Immature natural killer cell (primary cell): Measurements from ENCODE around the gene ROS1. TPM values are rescaled to one million over a fixed set of nuclear protein-coding genes. Genes with fewer than 3 reads are reported as not detected.

Experiments
- DNase-seq, 3 donors: peaks; one replicate each; pipeline ENCODE4 v3.0.0; 2022; ENCODE audit warnings: mixed read lengths in 1 of 3
- H3K27ac Mint-ChIP-seq, 6 donors: one replicate each; pipeline ENCODE4 v1.8.0; 2020; ENCODE audit warnings: mixed read lengths in 6 of 6, mild to moderate bottlenecking in 5 of 6, inconsistent platforms in 4 of 6, moderate library complexity in 3 of 6
- H3K27me3 Mint-ChIP-seq, 3 donors: one replicate each; pipeline ENCODE4 v1.8.0; 2020 to 2021; ENCODE audit warnings: low read depth in 3 of 3, mild to moderate bottlenecking in 3 of 3, mixed read lengths in 3 of 3, moderate library complexity in 3 of 3, inconsistent platforms in 1 of 3
- H3K36me3 Mint-ChIP-seq, 3 donors: one replicate each; pipeline ENCODE4 v1.8.0; 2020; ENCODE audit warnings: mixed read lengths in 3 of 3, inconsistent platforms in 2 of 3, mild to moderate bottlenecking in 2 of 3
- H3K4me1 Mint-ChIP-seq, 2 donors: one replicate each; pipeline ENCODE4 v1.8.0; 2020; ENCODE audit warnings: inconsistent platforms in 2 of 2, mild to moderate bottlenecking in 2 of 2, mixed read lengths in 2 of 2, moderate library complexity in 1 of 2
- H3K4me3 Mint-ChIP-seq, 5 donors: one replicate each; pipeline ENCODE4 v1.8.0; 2020; ENCODE audit warnings: mild to moderate bottlenecking in 5 of 5, mixed read lengths in 5 of 5, inconsistent platforms in 3 of 5, moderate library complexity in 3 of 5
- H3K9me3 Mint-ChIP-seq, 6 donors: one replicate each; pipeline ENCODE4 v1.8.0; 2020; ENCODE audit warnings: mild to moderate bottlenecking in 6 of 6, mixed read lengths in 6 of 6, inconsistent platforms in 4 of 6, moderate library complexity in 3 of 6
- polyA plus RNA-seq, 3 donors: library from polyadenylated mRNA; unstranded; fragments of 300-500 nt; fragmentation: Illumina TruSeq; gene quantifications; one replicate each; pipeline ENCODE4 v1.2.3, GENCODE V29; 2021

The ROS1 gene
- polyA plus RNA-seq, 3 donors from 2014 or later, result not detected

- no peak overlapping the region for H3K4me3 Mint-ChIP-seq
- H3K4me1 Mint-ChIP-seq, result no peaks in the 10 kb centered on the region
- H3K9me3 Mint-ChIP-seq, result no peaks in the 10 kb centered on the region
- DNase-seq, result no peak
- no peak overlapping the region for H3K27ac Mint-ChIP-seq
- H3K27me3 Mint-ChIP-seq, result peaks cover 3 to 12% (median 10%) of the 10 kb centered on the region in 3 donors
- no peaks in the 10 kb centered on the region for H3K36me3 Mint-ChIP-seq
These were observed 14.3 kb downstream of the ROS1 start for GRCh38 chr6:117411474-117411873.

- no peak overlapping the region for H3K27ac Mint-ChIP-seq
- peaks cover 3 to 12% (median 10%) of the 10 kb centered on the region in 3 donors for H3K27me3 Mint-ChIP-seq
- no peaks in the 10 kb centered on the region for H3K36me3 Mint-ChIP-seq
- DNase-seq, result no peak
- H3K4me3 Mint-ChIP-seq, result no peak overlapping the region
- no peaks in the 10 kb centered on the region for H3K9me3 Mint-ChIP-seq
- H3K4me1 Mint-ChIP-seq, result no peaks in the 10 kb centered on the region
These were observed 15.9 kb downstream of the ROS1 start for GRCh38 chr6:117409863-117410262.

DNA sequence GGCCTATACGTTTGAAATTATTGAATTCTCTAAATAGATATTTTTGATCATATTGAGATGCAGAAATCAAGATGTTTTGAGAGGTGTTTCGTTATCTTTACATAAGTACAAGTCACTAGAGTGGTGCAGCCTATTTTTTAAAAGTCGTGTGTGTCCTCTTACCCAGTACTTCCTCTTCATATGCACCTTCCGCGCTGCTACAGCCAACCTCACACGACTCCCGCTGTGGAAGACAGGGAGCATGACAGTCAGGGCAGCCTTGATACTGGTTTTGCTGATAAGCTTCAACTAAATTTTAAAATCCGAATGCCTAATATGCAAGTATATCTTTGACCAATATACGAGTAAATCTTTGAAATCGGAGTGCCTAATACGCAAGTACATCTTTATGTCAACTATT lies 16.3 kb downstream of the ROS1 start:
- no peaks in the 10 kb centered on the region for H3K9me3 Mint-ChIP-seq
- no peaks in the 10 kb centered on the region for H3K4me1 Mint-ChIP-seq
- H3K27me3 Mint-ChIP-seq, result peaks cover 3 to 12% (median 10%) of the 10 kb centered on the region in 3 donors
- H3K36me3 Mint-ChIP-seq, result no peaks in the 10 kb centered on the region
- no peak overlapping the region for H3K27ac Mint-ChIP-seq
- DNase-seq, result no peak
- H3K4me3 Mint-ChIP-seq, result no peak overlapping the region

- no peak for DNase-seq
- Mint-ChIP-seq H3K27me3 (peaks cover 0 to 8% (median 6%) of the 10 kb centered on the region in 3 donors), H3K4me1 (no peaks in the 10 kb centered on the region), H3K9me3 (no peaks in the 10 kb centered on the region), H3K4me3 (no peak overlapping the region), H3K36me3 (no peaks in the 10 kb centered on the region), H3K27ac (no peak overlapping the region)
These were observed 21.2 kb downstream of the ROS1 start for GRCh38 chr6:117404548-117404947.

- Mint-ChIP-seq H3K36me3 (no peaks in the 10 kb centered on the region), H3K4me1 (no peaks in the 10 kb centered on the region), H3K4me3 (no peak overlapping the region), H3K9me3 (no peaks in the 10 kb centered on the region), H3K27ac (no peak overlapping the region), H3K27me3 (peaks cover 0 to 3% (median under 1%) of the 10 kb centered on the region in 3 donors)
- no peak for DNase-seq
These were observed 23.9 kb downstream of the ROS1 start for GRCh38 chr6:117401799-117402198.

DNA sequence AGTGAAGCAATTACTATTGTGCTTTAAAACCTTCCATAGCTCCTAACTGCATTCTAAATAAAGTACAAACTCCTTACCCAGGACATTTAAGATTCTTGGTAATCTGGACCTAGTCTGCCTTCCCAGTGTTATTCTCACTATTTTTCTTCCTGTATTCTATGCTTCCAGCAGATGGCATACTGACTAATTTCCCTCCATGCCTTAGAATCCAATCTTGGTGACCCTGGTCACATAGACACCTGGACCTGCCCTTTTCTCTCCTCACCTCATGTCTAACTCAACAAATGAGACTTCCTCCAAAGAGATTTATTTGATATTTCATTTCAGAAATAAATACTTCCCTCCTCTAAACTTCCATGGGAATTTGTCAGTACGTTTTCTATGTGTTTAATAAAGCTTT lies 25.8 kb downstream of the ROS1 start:
- Mint-ChIP-seq H3K4me1 (no peaks in the 10 kb centered on the region), H3K27ac (no peak overlapping the region), H3K4me3 (no peak overlapping the region), H3K36me3 (no peaks in the 10 kb centered on the region), H3K9me3 (no peaks in the 10 kb centered on the region), H3K27me3 (peaks cover 0 to 3% (median 0%) of the 10 kb centered on the region in 3 donors)
- DNase-seq, result no peak

GRCh38 chr6:117399126-117399525 lies 26.6 kb downstream of the ROS1 start:
- Mint-ChIP-seq H3K4me3 (no peak overlapping the region), H3K9me3 (no peaks in the 10 kb centered on the region), H3K27me3 (peaks cover 0 to 6% (median 0%) of the 10 kb centered on the region in 3 donors), H3K4me1 (no peaks in the 10 kb centered on the region), H3K27ac (no peak overlapping the region), H3K36me3 (no peaks in the 10 kb centered on the region)
- no peak for DNase-seq

DNA sequence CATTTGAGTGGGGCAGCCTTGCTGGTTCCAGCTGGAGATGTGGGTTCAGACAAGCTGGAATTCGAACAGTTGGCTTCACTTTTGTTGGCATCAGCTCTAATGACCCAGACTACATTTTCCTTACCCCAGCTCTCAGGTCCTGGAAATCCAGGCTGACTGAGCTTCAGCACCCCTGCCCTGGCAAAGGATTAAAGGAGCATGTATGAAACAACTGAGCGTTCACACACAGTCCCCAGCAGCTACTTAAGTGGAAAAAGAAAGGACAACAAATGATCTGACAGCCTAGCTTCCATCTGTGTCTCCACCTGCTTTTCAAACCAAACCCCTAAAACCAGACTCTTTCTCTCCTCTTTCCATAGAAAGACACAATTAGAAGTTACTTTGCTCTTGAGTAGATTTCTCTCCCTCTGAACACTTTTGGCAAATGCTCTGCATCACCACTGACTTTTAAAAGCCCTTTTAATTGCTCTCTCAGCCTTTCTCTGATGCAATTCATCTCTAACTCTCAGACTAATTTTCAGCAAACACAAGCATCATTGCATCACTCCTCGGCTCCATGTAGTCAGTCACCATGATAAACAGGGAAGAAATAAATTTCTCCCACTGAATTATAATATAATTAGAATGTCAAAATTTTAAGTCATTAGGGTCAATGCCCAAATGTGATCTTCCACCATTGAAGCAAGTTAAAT lies 28.1 kb downstream of the ROS1 start:
- H3K36me3 Mint-ChIP-seq, result no peaks in the 10 kb centered on the region
- no peak overlapping the region for H3K27ac Mint-ChIP-seq
- H3K27me3 Mint-ChIP-seq, result peaks cover 0 to 6% (median 2%) of the 10 kb centered on the region in 3 donors
- H3K4me1 Mint-ChIP-seq, result no peaks in the 10 kb centered on the region
- no peak for DNase-seq
- no peak overlapping the region for H3K4me3 Mint-ChIP-seq
- H3K9me3 Mint-ChIP-seq, result no peaks in the 10 kb centered on the region

DNA sequence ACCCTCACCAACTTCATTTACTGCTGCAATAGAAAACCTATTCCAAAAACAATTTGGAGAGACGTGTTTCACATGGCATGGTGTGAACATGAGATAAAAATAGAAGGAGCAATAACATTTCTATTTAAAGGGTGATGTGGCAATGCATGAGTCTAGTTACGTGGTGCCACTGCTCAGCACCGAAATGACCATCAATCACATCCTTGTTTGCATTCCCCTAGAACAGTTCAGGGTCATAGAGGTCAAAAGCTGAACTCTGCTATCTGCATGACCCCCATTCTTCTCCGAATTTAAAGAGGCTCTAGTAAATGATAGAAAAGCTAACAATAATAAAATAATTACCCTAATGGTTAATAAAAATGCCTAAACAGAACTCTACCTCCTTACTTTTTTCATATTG lies 29.5 kb downstream of the ROS1 start:
- peaks cover 2 to 7% (median 2%) of the 10 kb centered on the region in 3 donors for H3K27me3 Mint-ChIP-seq
- no peaks in the 10 kb centered on the region for H3K9me3 Mint-ChIP-seq
- DNase-seq, result no peak
- no peaks in the 10 kb centered on the region for H3K36me3 Mint-ChIP-seq
- H3K27ac Mint-ChIP-seq, result no peak overlapping the region
- no peak overlapping the region for H3K4me3 Mint-ChIP-seq
- H3K4me1 Mint-ChIP-seq, result no peaks in the 10 kb centered on the region

- Mint-ChIP-seq H3K4me3 (no peak overlapping the region), H3K9me3 (no peaks in the 10 kb centered on the region), H3K27ac (no peak overlapping the region), H3K27me3 (peaks cover 2 to 8% (median 5%) of the 10 kb centered on the region in 3 donors), H3K36me3 (no peaks in the 10 kb centered on the region), H3K4me1 (no peaks in the 10 kb centered on the region)
- no peak for DNase-seq
These were observed 30.6 kb downstream of the ROS1 start for GRCh38 chr6:117395164-117395563.

- no peak for DNase-seq
- Mint-ChIP-seq H3K27me3 (peaks cover 2 to 9% (median 8%) of the 10 kb centered on the region in 3 donors), H3K36me3 (no peaks in the 10 kb centered on the region), H3K9me3 (no peaks in the 10 kb centered on the region), H3K4me3 (no peak overlapping the region), H3K4me1 (no peaks in the 10 kb centered on the region), H3K27ac (no peak overlapping the region)
These were observed 32.7 kb downstream of the ROS1 start for GRCh38 chr6:117393045-117393444.

DNA sequence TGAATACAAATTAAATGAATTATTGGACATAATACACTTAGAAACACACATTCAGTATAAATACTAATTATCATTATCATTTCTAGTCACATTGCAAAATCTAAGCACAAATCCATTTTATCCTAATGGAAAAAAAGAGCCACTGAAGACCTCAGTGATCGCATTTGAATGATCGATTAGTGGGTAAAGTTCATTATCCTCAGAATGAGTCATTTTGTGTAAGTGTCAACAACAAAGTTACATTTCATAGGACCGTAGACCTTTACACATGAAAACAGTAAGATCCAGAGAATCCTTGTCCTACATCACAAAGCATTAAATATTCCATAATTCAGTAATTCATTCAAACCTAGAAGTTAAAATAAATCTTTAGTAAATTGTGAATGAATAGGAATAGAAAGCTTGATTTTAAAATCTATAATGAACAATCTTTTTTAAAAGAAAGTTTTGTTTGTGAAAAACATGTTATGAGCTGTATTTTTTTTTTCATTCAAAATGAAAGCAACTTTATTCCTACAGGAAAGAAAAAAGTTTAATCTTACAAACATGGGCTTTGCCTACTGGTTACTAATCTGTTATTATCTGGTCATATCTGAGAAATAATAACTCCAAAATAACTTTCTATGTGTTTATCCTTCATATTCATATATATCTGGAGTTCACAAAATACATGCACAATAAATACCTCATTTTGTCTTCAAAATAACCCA lies 33.7 kb downstream of the ROS1 start:
- Mint-ChIP-seq H3K4me3 (no peak overlapping the region), H3K36me3 (no peaks in the 10 kb centered on the region), H3K27ac (no peak overlapping the region), H3K4me1 (no peaks in the 10 kb centered on the region), H3K27me3 (peaks cover 2 to 9% (median 5%) of the 10 kb centered on the region in 3 donors), H3K9me3 (no peaks in the 10 kb centered on the region)
- DNase-seq, result no peak

GRCh38 chr6:117389227-117390057 lies 36.3 kb downstream of the ROS1 start:
- peaks cover 0 to 5% (median under 1%) of the 10 kb centered on the region in 6 donors for H3K9me3 Mint-ChIP-seq
- no peak for DNase-seq

DNA sequence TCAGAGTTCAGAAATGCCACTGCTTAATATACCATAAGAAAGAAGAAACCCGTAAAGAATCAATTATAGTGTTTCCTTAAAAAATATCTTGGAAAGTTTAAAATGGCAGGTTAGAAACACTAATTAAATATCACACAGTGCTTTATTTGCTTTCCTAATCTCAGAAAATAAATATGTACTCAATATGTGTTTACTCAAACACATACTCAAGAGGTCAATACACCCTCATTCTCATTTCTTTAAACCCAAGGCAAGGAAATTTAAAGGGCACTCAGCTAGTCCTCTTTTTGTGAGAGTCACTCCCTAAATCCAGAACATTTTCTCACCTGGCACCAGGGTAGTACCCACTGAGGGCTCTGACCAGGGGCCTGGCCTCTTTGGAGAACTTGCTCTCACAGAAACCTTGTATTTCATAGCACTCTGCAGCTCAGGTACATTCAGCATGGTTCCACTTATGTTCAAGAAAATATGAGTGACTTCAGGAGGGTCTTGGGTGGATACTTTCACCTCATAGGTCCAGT lies 38.2 kb downstream of the ROS1 start:
- H3K4me1 Mint-ChIP-seq, result no peaks in the 10 kb centered on the region
- no peaks in the 10 kb centered on the region for H3K36me3 Mint-ChIP-seq
- H3K9me3 Mint-ChIP-seq, result peaks cover 0 to 10% (median under 1%) of the 10 kb centered on the region in 6 donors
- DNase-seq, result no peak
- H3K27ac Mint-ChIP-seq, result no peak overlapping the region
- peaks cover 0 to 15% (median 6%) of the 10 kb centered on the region in 3 donors for H3K27me3 Mint-ChIP-seq
- no peak overlapping the region for H3K4me3 Mint-ChIP-seq

More at GRCh38 chr6:117389227-117390057, 36.3 kb downstream of the ROS1 start:
- H3K4me1 Mint-ChIP-seq, result no peaks in the 10 kb centered on the region
- no peak overlapping the region for H3K27ac Mint-ChIP-seq
- no peak overlapping the region for H3K4me3 Mint-ChIP-seq
- H3K27me3 Mint-ChIP-seq, result peaks cover 2 to 12% (median 5%) of the 10 kb centered on the region in 3 donors
- H3K36me3 Mint-ChIP-seq, result no peaks in the 10 kb centered on the region
